ENCODE data around the gene RPL18A.

RPL18A gene

GRCh38 chr19:17854061-17854460 lies 5.6 kb upstream of the RPL18A start:
- no peaks in the 10 kb centered on the region for H3K4me1 Mint-ChIP-seq
- no peak for TF ChIP-seq CTCF (IDR thresholded peaks at IDR 0.05; ENCODE audit: unreplicated experiment in 3 of 3)
- peaks cover 13% of the 10 kb centered on the region for H3K27me3 Mint-ChIP-seq (ENCODE audit: low read depth)
- no peak overlapping the region for H3K27ac Mint-ChIP-seq
- H3K9me3 Mint-ChIP-seq: peaks cover 2% of the 10 kb centered on the region
- H3K4me3 Mint-ChIP-seq: no peak overlapping the region
- H3K36me3 Mint-ChIP-seq (ENCODE audit: low read depth): no peaks in the 10 kb centered on the region

GRCh38 chr19:17855280-17856152 lies 4.2 kb upstream of the RPL18A start:
- H3K27me3 Mint-ChIP-seq (ENCODE audit: low read depth): peaks cover 13% of the 10 kb centered on the region
- peaks cover 4% of the 10 kb centered on the region for H3K36me3 Mint-ChIP-seq (ENCODE audit: low read depth)
- H3K9me3 Mint-ChIP-seq: peaks cover 2% of the 10 kb centered on the region
- peaks cover 7% of the 10 kb centered on the region for H3K4me1 Mint-ChIP-seq
- H3K27ac Mint-ChIP-seq: no peak overlapping the region
- peak; percentile 92 to 98 (median 95) for TF ChIP-seq CTCF (IDR thresholded peaks at IDR 0.05; ENCODE audit: unreplicated experiment in 3 of 3)
- H3K4me3 Mint-ChIP-seq: no peak overlapping the region

- Mint-ChIP-seq H3K4me3 (peak overlapping the region; percentile 94 to 100 (median 95)), H3K9me3 (no peaks in the 10 kb centered on the region), H3K27me3 (ENCODE audit: low read depth) (peaks cover 4% of the 10 kb centered on the region), H3K36me3 (ENCODE audit: low read depth) (peaks cover 38% of the 10 kb centered on the region), H3K4me1 (peaks cover 16% of the 10 kb centered on the region), H3K27ac (peak overlapping the region; percentile 82 to 95 (median 90))
- no peak for TF ChIP-seq CTCF (IDR thresholded peaks at IDR 0.05; ENCODE audit: unreplicated experiment in 3 of 3)
Observed at GRCh38 chr19:17860331-17860992, 752 bp downstream of the RPL18A start.

GRCh38 chr19:17860993-17861360 lies 1.3 kb downstream of the RPL18A start:
- H3K27me3 Mint-ChIP-seq (ENCODE audit: low read depth): no peaks in the 10 kb centered on the region
- TF ChIP-seq CTCF (IDR thresholded peaks at IDR 0.05; ENCODE audit: unreplicated experiment in 3 of 3): no peak

GRCh38 chr19:17861542-17862402 lies 2.1 kb downstream of the RPL18A start:
- H3K9me3 Mint-ChIP-seq: no peaks in the 10 kb centered on the region
- H3K27me3 Mint-ChIP-seq (ENCODE audit: low read depth): peaks cover 3% of the 10 kb centered on the region
- peaks cover 42% of the 10 kb centered on the region for H3K36me3 Mint-ChIP-seq (ENCODE audit: low read depth)
- H3K27ac Mint-ChIP-seq: peak overlapping the region in 1 of 3 experiments; percentile 95
- peaks cover 16% of the 10 kb centered on the region for H3K4me1 Mint-ChIP-seq
- H3K4me3 Mint-ChIP-seq: peak overlapping the region; percentile 94 to 100 (median 95)
- no peak for TF ChIP-seq CTCF (IDR thresholded peaks at IDR 0.05; ENCODE audit: unreplicated experiment in 3 of 3)

More at GRCh38 chr19:17860993-17861360, 1.3 kb downstream of the RPL18A start:
- no peaks in the 10 kb centered on the region for H3K9me3 Mint-ChIP-seq
- H3K4me3 Mint-ChIP-seq: peak overlapping the region; percentile 94 to 100 (median 95)
- H3K36me3 Mint-ChIP-seq (ENCODE audit: low read depth): peaks cover 42% of the 10 kb centered on the region
- peak overlapping the region in 2 of 3 experiments; percentile 53 to 95 for H3K27ac Mint-ChIP-seq
- H3K4me1 Mint-ChIP-seq: peaks cover 16% of the 10 kb centered on the region
